Measurements from ENCODE around the gene PTN.

- no peak for TF ChIP-seq CTCF (IDR thresholded peaks at IDR 0.05)
- TF ChIP-seq RARB (CRISPR knock-in tag; IDR thresholded peaks at IDR 0.05), result no peak
- TF ChIP-seq RAD21 (conservative IDR thresholded peaks at IDR 0.05 in 1 of 2, IDR thresholded peaks at IDR 0.05 in 1 of 2), result no peak
- no peak for TF ChIP-seq SMC3 (IDR thresholded peaks at IDR 0.05)
- no peak for TF ChIP-seq PBX3 (IDR thresholded peaks at IDR 0.05)
- no peak for TF ChIP-seq POLR2A (IDR thresholded peaks at IDR 0.05; ENCODE audit: low read length)
- TF ChIP-seq EP300 (IDR thresholded peaks at IDR 0.05), result no peak
- TF ChIP-seq KDM1A (IDR thresholded peaks at IDR 0.05; ENCODE audit: low read depth), result no peak
- TF ChIP-seq USF2 (IDR thresholded peaks at IDR 0.05), result no peak
Measured at GRCh38 chr7:137235434-137235833, 108.1 kb downstream of the PTN start.
